ENCODE measurements around the gene UCP2. TPM values are rescaled to one million over a fixed set of nuclear protein-coding genes. Genes with fewer than 3 reads are reported as not detected.

Gene UCP2
- total RNA-seq, 1 donor from 2014 or later: 12.8 TPM

- Mint-ChIP-seq H3K27ac (ENCODE audit: unreplicated experiment) (no peak overlapping the region), H3K9me3 (ENCODE audit: unreplicated experiment) (no peaks in the 10 kb centered on the region)
- TF ChIP-seq, protein P1, sequence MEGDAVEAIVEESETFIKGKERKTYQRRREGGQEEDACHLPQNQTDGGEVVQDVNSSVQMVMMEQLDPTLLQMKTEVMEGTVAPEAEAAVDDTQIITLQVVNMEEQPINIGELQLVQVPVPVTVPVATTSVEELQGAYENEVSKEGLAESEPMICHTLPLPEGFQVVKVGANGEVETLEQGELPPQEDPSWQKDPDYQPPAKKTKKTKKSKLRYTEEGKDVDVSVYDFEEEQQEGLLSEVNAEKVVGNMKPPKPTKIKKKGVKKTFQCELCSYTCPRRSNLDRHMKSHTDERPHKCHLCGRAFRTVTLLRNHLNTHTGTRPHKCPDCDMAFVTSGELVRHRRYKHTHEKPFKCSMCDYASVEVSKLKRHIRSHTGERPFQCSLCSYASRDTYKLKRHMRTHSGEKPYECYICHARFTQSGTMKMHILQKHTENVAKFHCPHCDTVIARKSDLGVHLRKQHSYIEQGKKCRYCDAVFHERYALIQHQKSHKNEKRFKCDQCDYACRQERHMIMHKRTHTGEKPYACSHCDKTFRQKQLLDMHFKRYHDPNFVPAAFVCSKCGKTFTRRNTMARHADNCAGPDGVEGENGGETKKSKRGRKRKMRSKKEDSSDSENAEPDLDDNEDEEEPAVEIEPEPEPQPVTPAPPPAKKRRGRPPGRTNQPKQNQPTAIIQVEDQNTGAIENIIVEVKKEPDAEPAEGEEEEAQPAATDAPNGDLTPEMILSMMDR (IDR thresholded peaks at IDR 0.05; ENCODE audit: unreplicated experiment): no peak
These were observed 7.2 kb downstream of the UCP2 start for GRCh38 chr11:73975479-73975757.

DNA sequence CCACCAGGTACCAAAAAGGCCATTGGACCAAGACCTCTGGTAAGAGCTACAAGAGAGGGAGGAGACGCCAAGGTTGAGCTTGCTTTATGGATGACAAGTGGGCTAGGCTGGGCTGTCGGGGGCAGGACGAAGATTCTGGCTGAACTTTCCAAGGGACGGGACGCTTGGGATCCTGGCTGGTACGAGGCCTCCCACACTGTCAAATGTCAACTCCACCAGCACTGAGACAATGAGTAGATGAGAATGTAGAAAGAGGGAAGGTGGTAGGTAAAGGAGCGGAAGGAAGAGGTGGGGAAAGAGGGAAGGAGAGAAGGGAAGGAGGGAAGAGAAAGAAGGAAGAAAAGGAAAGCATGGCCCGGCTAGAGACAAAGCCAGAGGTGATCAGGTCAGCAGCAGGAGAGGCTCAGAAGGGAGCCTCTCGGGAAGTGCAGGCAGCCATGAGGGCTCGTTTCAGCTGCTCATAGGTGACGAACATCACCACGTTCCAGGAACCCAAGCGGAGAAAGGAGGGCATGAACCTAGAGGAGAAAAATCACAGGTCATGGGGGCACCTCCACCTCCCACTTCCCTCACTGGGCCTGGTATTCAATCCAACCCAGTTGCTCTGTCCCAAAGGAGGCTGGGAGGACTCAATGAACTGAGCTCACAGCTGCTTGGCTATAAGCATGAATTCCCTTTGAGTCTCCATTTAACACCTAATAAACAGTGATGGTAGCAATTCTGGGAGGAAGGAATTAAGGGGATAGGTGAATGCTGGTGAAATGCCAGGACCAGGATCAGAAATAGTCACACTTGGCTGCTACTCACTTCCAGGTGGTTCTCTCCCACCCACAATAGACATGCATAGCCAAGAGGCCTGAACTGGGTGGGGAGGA, 7.8 kb downstream of the UCP2 start:
- TF ChIP-seq, protein P1 (IDR thresholded peaks at IDR 0.05; ENCODE audit: unreplicated experiment): no peak
- H3K27me3 Mint-ChIP-seq (ENCODE audit: unreplicated experiment): peaks cover 10% of the 10 kb centered on the region
- no peak for DNase-seq (ENCODE audit: low spot score)
- H3K4me3 Mint-ChIP-seq (ENCODE audit: unreplicated experiment): no peak overlapping the region
- H3K36me3 Mint-ChIP-seq (ENCODE audit: low read depth, unreplicated experiment): peaks cover 7% of the 10 kb centered on the region
- no peaks in the 10 kb centered on the region for H3K9me3 Mint-ChIP-seq (ENCODE audit: unreplicated experiment)
- H3K27ac Mint-ChIP-seq (ENCODE audit: unreplicated experiment): no peak overlapping the region
- peaks cover 4% of the 10 kb centered on the region for H3K4me1 Mint-ChIP-seq (ENCODE audit: unreplicated experiment)

More at GRCh38 chr11:73975479-73975757, 7.2 kb downstream of the UCP2 start:
- H3K4me1 Mint-ChIP-seq (ENCODE audit: unreplicated experiment): peaks cover 10% of the 10 kb centered on the region
- H3K27me3 Mint-ChIP-seq (ENCODE audit: unreplicated experiment): peaks cover 10% of the 10 kb centered on the region
- peaks cover 9% of the 10 kb centered on the region for H3K36me3 Mint-ChIP-seq (ENCODE audit: low read depth, unreplicated experiment)
- no peak overlapping the region for H3K4me3 Mint-ChIP-seq (ENCODE audit: unreplicated experiment)
- no peak for DNase-seq (ENCODE audit: low spot score)

DNA sequence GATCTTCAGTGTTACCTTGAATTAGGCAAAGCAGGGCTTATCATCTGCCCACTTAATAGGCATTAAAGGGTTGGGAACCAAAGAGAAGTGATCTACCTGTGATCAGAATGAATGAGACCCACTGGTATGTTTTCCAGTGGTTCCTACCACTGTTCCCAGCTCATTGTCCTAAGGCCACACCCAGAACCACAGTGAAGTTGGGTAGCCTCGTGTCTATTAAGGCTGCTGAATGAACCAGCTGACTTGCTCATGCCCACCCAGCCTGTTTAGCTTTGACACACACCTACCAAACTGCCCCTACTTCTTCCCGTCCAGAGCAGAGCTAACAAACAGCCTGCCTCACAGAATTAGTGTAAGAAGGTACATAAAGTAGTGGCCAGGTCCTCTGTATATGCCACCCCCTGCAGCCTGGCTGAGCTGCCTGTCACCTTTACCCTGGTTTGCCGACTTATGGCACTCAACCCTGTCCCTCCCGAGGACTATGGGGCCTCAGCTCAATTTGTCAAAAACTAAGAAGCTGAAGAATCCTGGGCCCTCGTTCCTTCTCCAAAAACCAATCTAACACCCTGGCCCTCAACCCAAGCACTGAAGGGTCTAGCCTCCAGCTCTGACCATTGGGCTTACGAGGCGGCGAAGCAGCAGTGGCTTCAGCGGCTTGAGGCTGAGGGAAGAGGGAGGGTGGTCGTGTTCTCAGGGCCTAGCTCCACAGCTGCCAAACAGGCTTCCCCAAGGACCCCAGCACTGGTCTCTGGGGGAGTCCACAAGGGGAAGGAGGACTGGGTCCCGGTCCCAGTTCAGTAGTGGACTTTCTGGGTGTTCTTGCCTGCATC, 9.8 kb downstream of the UCP2 start:
- DNase-seq (ENCODE audit: low spot score): no peak
- H3K4me3 Mint-ChIP-seq (ENCODE audit: unreplicated experiment): no peak overlapping the region

DNA sequence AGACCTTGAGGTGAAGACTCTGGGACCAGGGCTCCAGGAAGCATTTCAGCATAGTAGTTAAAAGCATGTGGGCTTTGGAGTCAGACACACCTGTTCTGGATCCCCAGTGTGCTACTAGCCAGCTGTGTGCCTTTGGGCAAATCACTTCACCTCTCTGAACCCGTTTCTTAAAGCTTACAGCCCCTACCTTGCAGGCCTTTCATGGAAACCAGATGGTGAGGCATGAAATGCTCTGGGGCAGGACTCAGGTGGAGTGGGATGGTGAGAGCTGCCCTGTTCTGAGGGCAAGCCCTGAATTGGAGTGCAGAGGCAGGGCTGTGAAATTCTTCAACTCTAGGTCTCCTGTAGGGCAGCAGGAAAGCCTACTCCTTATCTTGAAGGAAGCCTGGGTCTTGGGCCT, 10.5 kb downstream of the UCP2 start:
- Mint-ChIP-seq H3K36me3 (ENCODE audit: low read depth, unreplicated experiment) (peaks cover 3% of the 10 kb centered on the region), H3K27me3 (ENCODE audit: unreplicated experiment) (peaks cover 8% of the 10 kb centered on the region), H3K27ac (ENCODE audit: unreplicated experiment) (no peak overlapping the region), H3K4me3 (ENCODE audit: unreplicated experiment) (no peak overlapping the region), H3K4me1 (ENCODE audit: unreplicated experiment) (no peaks in the 10 kb centered on the region), H3K9me3 (ENCODE audit: unreplicated experiment) (no peaks in the 10 kb centered on the region)
- DNase-seq (ENCODE audit: low spot score): no peak
- TF ChIP-seq, protein P1 (IDR thresholded peaks at IDR 0.05; ENCODE audit: unreplicated experiment): no peak

More for the DNA sequence above, 9.8 kb downstream of the UCP2 start:
- Mint-ChIP-seq H3K9me3 (ENCODE audit: unreplicated experiment) (no peaks in the 10 kb centered on the region), H3K36me3 (ENCODE audit: low read depth, unreplicated experiment) (peaks cover 3% of the 10 kb centered on the region), H3K4me1 (ENCODE audit: unreplicated experiment) (no peaks in the 10 kb centered on the region), H3K27me3 (ENCODE audit: unreplicated experiment) (peaks cover 9% of the 10 kb centered on the region), H3K27ac (ENCODE audit: unreplicated experiment) (no peak overlapping the region)
- TF ChIP-seq, protein P1 (IDR thresholded peaks at IDR 0.05; ENCODE audit: unreplicated experiment): no peak
